GM18498 (cell line): ENCODE measurements around the gene LRRC43.
"Not testable (repeated sequence)": the region's sequence is repeated elsewhere in the genome, so short reads cannot be mapped to it uniquely, and the experiment has no call there.

Experiments
- ATAC-seq: cut with Tn5 transposase; IDR thresholded peaks from one replicate; pipeline ENCODE4 v1.9.1; 2021; ENCODE audit warnings: mild to moderate bottlenecking, moderate library complexity; ENCODE audit not compliant: unreplicated experiment

LRRC43 gene

GRCh38 chr12:122190842-122191668 is 8.1 kb downstream of the LRRC43 start:
- peak; percentile 52 for ATAC-seq

GRCh38 chr12:122192441-122192840 is 9.5 kb downstream of the LRRC43 start:
- ATAC-seq: no peak

- ATAC-seq: no peak
Observed at GRCh38 chr12:122194804-122195203, 11.9 kb downstream of the LRRC43 start.

- no peak for ATAC-seq
Observed at GRCh38 chr12:122195405-122195804, 12.5 kb downstream of the LRRC43 start.

GRCh38 chr12:122197612-122197966 is 14.7 kb downstream of the LRRC43 start:
- no peak for ATAC-seq

GRCh38 chr12:122199484-122200355 is 16.8 kb downstream of the LRRC43 start:
- no peak for ATAC-seq

- no peak for ATAC-seq
Observed at GRCh38 chr12:122200541-122201175, 17.7 kb downstream of the LRRC43 start.

- ATAC-seq: no peak
Observed at GRCh38 chr12:122201381-122201780, 18.5 kb downstream of the LRRC43 start.

- ATAC-seq: no peak
Observed at GRCh38 chr12:122202017-122202416, 19.1 kb downstream of the LRRC43 start.

- not testable (repeated sequence) for ATAC-seq
Observed at GRCh38 chr12:122202811-122203210, 19.9 kb downstream of the LRRC43 start.

- no peak for ATAC-seq
Observed at GRCh38 chr12:122203301-122204166, 20.6 kb downstream of the LRRC43 start, which contains the start of gene B3GNT4. Gene B3GNT4, plus strand, starts transcription at chr12:122203709. Its CDS starts 910 bp downstream, at chr12:122204619.

GRCh38 chr12:122204167-122205052 is 21.5 kb downstream of the LRRC43 start:
- no peak for ATAC-seq

GRCh38 chr12:122205053-122205925 is 22.4 kb downstream of the LRRC43 start:
- ATAC-seq: no peak

GRCh38 chr12:122206111-122206881 is 23.4 kb downstream of the LRRC43 start:
- ATAC-seq: no peak

GRCh38 chr12:122206976-122207375 is 24.1 kb downstream of the LRRC43 start:
- no peak for ATAC-seq

GRCh38 chr12:122207391-122207790 is 24.5 kb downstream of the LRRC43 start:
- no peak for ATAC-seq

GRCh38 chr12:122208073-122208820 is 25.3 kb downstream of the LRRC43 start:
- ATAC-seq: no peak
